C4-2B (cell line): ENCODE data around the gene ATP11C.
"Not testable (repeated sequence)": the region's sequence is repeated elsewhere in the genome, so short reads cannot be mapped to it uniquely, and the experiment has no call there.

Source experiments
- H3K27ac ChIP-seq: fragments of 450-650 bp; 2 replicates; pipeline ENCODE4 v1.5.1; 2017
- CTCF ChIP-seq: fragments of 450-650 bp; conservative IDR thresholded peaks from 2 replicates; pipeline ENCODE4 v1.5.1; 2017; ENCODE audit warnings: mild to moderate bottlenecking
- ZFX ChIP-seq: fragments of 450-650 bp; IDR thresholded peaks from 2 replicates; pipeline ENCODE4 v1.6.1; 2017

Gene ATP11C

GRCh38 chrX:139967300-139967699 lies 34.4 kb upstream of the ATP11C start:
- no peak overlapping the region for H3K27ac ChIP-seq
- TF ChIP-seq CTCF (peak; percentile 27), ZFX (no peak)

- H3K27ac ChIP-seq, result not testable (repeated sequence)
- peak; percentile 58 for TF ChIP-seq CTCF
Measured at GRCh38 chrX:139966159-139966558, 33.3 kb upstream of the ATP11C start.

- H3K27ac ChIP-seq, result no peak within 1 kb of the TSS
- TF ChIP-seq CTCF (no peak), ZFX (no peak)
Measured at GRCh38 chrX:139965421-139965820, 32.6 kb upstream of the ATP11C start, which contains the start of gene CXorf66. CXorf66 (minus strand) TSS chrX:139965521; CDS start chrX:139965496, 25 bp downstream.

- H3K27ac ChIP-seq, result not testable (repeated sequence)
Measured at GRCh38 chrX:139961091-139961490, 28.2 kb upstream of the ATP11C start.

- TF ChIP-seq CTCF, result no peak
- TF ChIP-seq ZFX, result no peak
- H3K27ac ChIP-seq, result no peak overlapping the region
Measured at GRCh38 chrX:139949703-139950102, 16.9 kb upstream of the ATP11C start.

- no peak for TF ChIP-seq ZFX
- TF ChIP-seq CTCF, result no peak
Measured at GRCh38 chrX:139945075-139945474, 12.2 kb upstream of the ATP11C start.

GRCh38 chrX:139936259-139936658 lies 3.4 kb upstream of the ATP11C start:
- TF ChIP-seq CTCF, result no peak
- no peak for TF ChIP-seq ZFX
- H3K27ac ChIP-seq, result no peak overlapping the region

More at GRCh38 chrX:139945075-139945474, 12.2 kb upstream of the ATP11C start:
- no peak overlapping the region for H3K27ac ChIP-seq

GRCh38 chrX:139933904-139934303 lies 1.1 kb upstream of the ATP11C start:
- H3K27ac ChIP-seq, result peak overlapping the region; percentile 89
- TF ChIP-seq ZFX (no peak), CTCF (no peak)
